Left cardiac atrium (tissue), 4 donors: ENCODE data around the gene CCDC182. TPM values are rescaled to one million over a fixed set of nuclear protein-coding genes. Genes with fewer than 3 reads are reported as not detected.

Experiments used
- ATAC-seq, 2 donors: fragments of 200-7000 bp; cut with Tn5 transposase; one replicate each; pipeline ENCODE4 v1.9.1; 2020; ENCODE audit warnings: mild to moderate bottlenecking in 2 of 2, moderate library complexity in 2 of 2
- DNase-seq: peaks from one replicate; pipeline ENCODE4 v3.0.0-alpha.2; 2020
- intact Hi-C, 2 donors: fragments of 100-400 bp; cut with DNase I; formaldehyde crosslinking; loops; one replicate each; pipeline versions ENCODE4 v1.14.1 to v1.15.1; 2022 to 2023
- long read RNA-seq: library from polyadenylated mRNA; unstranded; transcript quantifications from one replicate; pipeline ENCODE4 v2.0.0, GENCODE V29; 2021
- total RNA-seq, 2 donors: library from RNA; stranded (reverse); fragmentation: NEBNext Ultra II Directional; extraction: Animal tissue kit (Norgen Biotek cat#: 25700); gene quantifications; one replicate each; pipeline ENCODE4 v1.2.1, GENCODE V29; 2021
- donor health status: DM: no; HTN: yes; CAD: no.
- donor health status: DM: no; HTN: yes; CAD: no; lungs with severe emphysema.
- donor health status: DM: yes; HTN: yes; CAD: no.
- donor health status: Dilated cardiomyopathy.

Gene CCDC182
- not detected for total RNA-seq
- long read RNA-seq = 0 reads

GRCh38 chr17:57745242-57745641, at the start of gene CCDC182:
CCDC182 (minus strand) TSS chr17:57745299; CDS start chr17:57745272, 27 bp downstream.
- ATAC-seq (no peak), DNase-seq (no peak)
- intact Hi-C loops = loop anchor here (5.0 kb wide), 3 partner anchors 148 to 613 kb away; no protein-coding TSS in a partner anchor

- ATAC-seq (no peak), DNase-seq (no peak)
- intact Hi-C loops = no loop called here
These were observed 49.7 kb upstream of the CCDC182 start for GRCh38 chr17:57794841-57795240.

- DNase-seq (no peak), ATAC-seq (no peak)
- intact Hi-C loops = no loop called here
These were observed 43.6 kb upstream of the CCDC182 start for GRCh38 chr17:57788725-57789124.

GRCh38 chr17:57785022-57785421, 39.9 kb upstream of the CCDC182 start:
- intact Hi-C loops = no loop called here
- DNase-seq = peak; percentile 49

GRCh38 chr17:57784226-57784895, 39.3 kb upstream of the CCDC182 start:
- intact Hi-C loops = no loop called here
- ATAC-seq (no peak), DNase-seq (no peak)

More at GRCh38 chr17:57785022-57785421, 39.9 kb upstream of the CCDC182 start:
- peak; percentile 58 to 79 for ATAC-seq

- ATAC-seq (peak; percentile 72 to 87), DNase-seq (peak; percentile 75)
- intact Hi-C loops = no loop called here
These were observed 38.2 kb upstream of the CCDC182 start for GRCh38 chr17:57783338-57783742.

GRCh38 chr17:57782647-57783337, 37.7 kb upstream of the CCDC182 start:
- DNase-seq (no peak), ATAC-seq (peak in 1 of 2 donors; percentile 12)
- intact Hi-C loops = no loop called here

GRCh38 chr17:57782062-57782490, 37.0 kb upstream of the CCDC182 start:
- DNase-seq (no peak), ATAC-seq (peak in 1 of 2 donors; percentile 36)
- intact Hi-C loops = no loop called here

GRCh38 chr17:57781386-57782061, 36.4 kb upstream of the CCDC182 start:
- DNase-seq (no peak), ATAC-seq (no peak)
- intact Hi-C loops = no loop called here

- no peak for DNase-seq
- intact Hi-C loops = no loop called here
- no peak for ATAC-seq
These were observed 34.6 kb upstream of the CCDC182 start for GRCh38 chr17:57779706-57780105.

- intact Hi-C loops = no loop called here
- no peak for DNase-seq
- ATAC-seq = no peak
These were observed 33.2 kb upstream of the CCDC182 start for GRCh38 chr17:57778306-57778705.

GRCh38 chr17:57776366-57776765, 31.3 kb upstream of the CCDC182 start:
- intact Hi-C loops = no loop called here
- DNase-seq = no peak
- ATAC-seq = no peak

GRCh38 chr17:57774872-57775271, 29.8 kb upstream of the CCDC182 start:
- DNase-seq = no peak
- intact Hi-C loops = no loop called here
- ATAC-seq = no peak

GRCh38 chr17:57773557-57773956, 28.5 kb upstream of the CCDC182 start:
- ATAC-seq (no peak), DNase-seq (no peak)
- intact Hi-C loops = no loop called here

GRCh38 chr17:57772774-57773173, 27.7 kb upstream of the CCDC182 start:
- DNase-seq = no peak
- ATAC-seq = no peak
- intact Hi-C loops = no loop called here

- DNase-seq (no peak), ATAC-seq (no peak)
- intact Hi-C loops = no loop called here
These were observed 22.5 kb upstream of the CCDC182 start for GRCh38 chr17:57767561-57767960.

- intact Hi-C loops = no loop called here
- DNase-seq (no peak), ATAC-seq (no peak)
These were observed 21.3 kb upstream of the CCDC182 start for GRCh38 chr17:57766318-57766943.

- no peak for DNase-seq
- no peak for ATAC-seq
- intact Hi-C loops = no loop called here
These were observed 17.6 kb upstream of the CCDC182 start for GRCh38 chr17:57762452-57763395.

- DNase-seq = no peak
- no peak for ATAC-seq
- intact Hi-C loops = no loop called here
These were observed 16.8 kb upstream of the CCDC182 start for GRCh38 chr17:57761887-57762286.
